Mammary epithelial cell (primary cell): Measurements from ENCODE around the gene SCYL1.

ENCODE experiments used
- CTCF ChIP-seq, 2 donors: IDR thresholded peaks in 1 of 2; conservative IDR thresholded peaks in 1 of 2; 2 replicates each; pipeline ENCODE4 v1.5.1; 2011 to 2012; ENCODE audit warnings: inconsistent platforms in 2 of 2, low read length in 2 of 2, mild to moderate bottlenecking in 2 of 2, control low read depth in 1 of 2, low read depth in 1 of 2; ENCODE audit not compliant: insufficient read depth in 1 of 2; ENCODE audit errors: extremely low read depth in 1 of 2
- EZH2 ChIP-seq: IDR thresholded peaks from 2 replicates; pipeline ENCODE4 v1.6.1; 2012; ENCODE audit warnings: low read length, inconsistent platforms, borderline replicate concordance

DNA sequence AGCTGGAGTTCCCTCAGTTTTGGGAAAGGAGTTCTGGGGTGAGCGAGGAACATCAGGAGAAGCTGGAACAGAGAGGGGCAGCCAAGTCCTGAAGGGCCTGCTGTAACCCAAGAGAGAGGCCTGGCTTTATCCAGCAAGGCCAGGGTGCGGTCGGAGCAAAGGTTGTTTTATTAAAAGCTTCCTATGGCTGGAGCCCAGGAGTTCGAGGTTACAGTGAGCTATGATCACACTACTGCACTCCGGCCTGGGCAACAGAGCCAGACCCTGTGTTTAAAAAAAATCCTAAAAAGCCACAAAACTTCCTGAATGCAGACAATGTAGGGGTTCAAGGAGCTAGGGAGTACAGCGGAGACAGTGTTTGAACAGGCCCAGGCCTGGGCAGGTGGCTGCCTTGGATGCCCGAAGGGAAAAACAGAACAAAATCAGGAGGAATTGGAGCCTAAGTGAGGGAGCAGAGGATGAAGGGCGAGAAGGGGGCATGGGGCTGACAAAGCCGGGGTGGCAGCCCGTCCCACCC is 48.2 kb upstream of the SCYL1 start:
- TF ChIP-seq EZH2 (no peak), CTCF (conservative IDR thresholded peaks at IDR 0.05 in 1 of 2, IDR thresholded peaks at IDR 0.05 in 1 of 2; ENCODE audit: extremely low read depth in 1 of 2, insufficient read depth in 1 of 2, low read depth in 1 of 2, low read length in 2 of 2) (no peak)
